GM19023 (cell line): ENCODE data around the gene TYMP.

ENCODE experiments used
- ATAC-seq: cut with Tn5 transposase; IDR thresholded peaks from one replicate; pipeline ENCODE4 v1.9.1; 2021; ENCODE audit warnings: mild to moderate bottlenecking, moderate library complexity; ENCODE audit not compliant: unreplicated experiment

TYMP gene

GRCh38 chr22:50506611-50507420, 23.0 kb downstream of the TYMP start:
- ATAC-seq: no peak

- no peak for ATAC-seq
Observed at GRCh38 chr22:50505776-50506610, 23.8 kb downstream of the TYMP start.

GRCh38 chr22:50505276-50505775, 24.5 kb downstream of the TYMP start:
- no peak for ATAC-seq

- ATAC-seq: no peak
Observed at GRCh38 chr22:50504369-50505211, 25.2 kb downstream of the TYMP start.

- ATAC-seq: no peak
Observed at GRCh38 chr22:50503475-50504145, 26.2 kb downstream of the TYMP start.

GRCh38 chr22:50502628-50503474, 27.0 kb downstream of the TYMP start:
- no peak for ATAC-seq

DNA sequence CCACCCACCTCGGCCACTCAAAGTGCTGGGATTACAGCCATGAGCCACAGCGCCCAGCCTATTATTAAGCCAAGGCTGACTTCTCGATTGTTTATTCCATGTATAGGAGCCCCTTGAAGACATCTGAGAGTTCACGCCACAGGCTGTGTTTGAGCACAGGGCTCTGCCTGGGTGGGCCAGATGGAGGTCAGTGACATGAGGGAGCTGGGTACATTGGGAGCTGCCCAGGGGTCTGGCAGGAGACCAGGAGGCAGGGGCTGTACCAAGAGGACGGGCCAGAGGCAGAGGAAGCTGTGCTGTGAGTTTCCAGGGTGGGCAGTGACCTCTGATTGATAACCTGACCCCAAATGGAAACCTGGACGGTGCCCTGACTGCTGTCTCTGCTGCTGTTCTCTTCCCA, 27.7 kb downstream of the TYMP start:
- ATAC-seq: no peak

DNA sequence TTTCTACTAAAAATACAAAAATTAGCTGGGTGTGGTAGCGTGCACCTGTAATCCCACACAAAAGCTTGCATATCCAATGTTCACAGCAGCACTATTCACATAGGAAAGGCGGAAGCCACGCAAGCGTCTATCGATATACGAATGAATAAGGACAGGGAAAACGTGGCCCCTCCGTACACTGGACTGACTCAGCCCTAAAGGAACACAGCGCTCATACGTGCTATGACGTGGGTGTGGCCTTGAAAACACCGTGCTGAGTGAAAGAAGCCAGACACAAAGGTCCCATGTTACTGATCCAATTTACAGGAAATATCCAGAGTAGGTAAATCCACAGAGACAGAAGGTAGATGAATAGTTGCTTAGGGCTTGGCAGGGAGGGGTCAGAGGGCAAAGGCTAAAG, 29.4 kb downstream of the TYMP start:
- ATAC-seq: no peak

DNA sequence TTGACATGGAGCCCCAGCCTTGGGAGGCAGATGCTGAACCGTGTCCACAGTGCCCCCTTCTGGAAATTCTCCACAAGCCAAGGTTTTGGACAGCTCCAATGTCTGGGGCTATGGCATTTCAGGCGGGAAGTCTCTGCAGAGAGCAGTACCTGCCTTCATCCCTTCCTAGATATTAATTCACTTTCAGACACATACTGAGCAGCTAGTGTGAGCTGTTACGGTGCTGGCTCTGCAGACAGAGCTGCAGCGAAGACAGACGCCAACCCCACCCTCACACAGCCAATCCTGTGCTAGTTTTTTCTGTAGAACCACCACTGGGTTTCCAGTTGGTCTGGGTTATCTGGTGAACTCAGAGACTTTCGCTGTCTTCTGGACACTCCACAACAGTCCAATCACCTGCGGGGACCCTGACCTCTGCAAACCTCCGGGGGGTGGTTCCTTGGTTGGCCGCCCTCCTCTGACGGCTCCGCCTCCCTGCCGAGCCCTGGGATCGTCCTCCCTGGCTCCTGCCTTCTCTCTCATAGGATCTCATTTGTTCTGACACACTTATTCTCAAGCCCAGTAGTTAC, 31.4 kb downstream of the TYMP start:
- ATAC-seq: no peak

GRCh38 chr22:50497093-50497492, 32.7 kb downstream of the TYMP start:
- no peak for ATAC-seq

- ATAC-seq: no peak
Observed at GRCh38 chr22:50490531-50491308, 39.1 kb downstream of the TYMP start.

DNA sequence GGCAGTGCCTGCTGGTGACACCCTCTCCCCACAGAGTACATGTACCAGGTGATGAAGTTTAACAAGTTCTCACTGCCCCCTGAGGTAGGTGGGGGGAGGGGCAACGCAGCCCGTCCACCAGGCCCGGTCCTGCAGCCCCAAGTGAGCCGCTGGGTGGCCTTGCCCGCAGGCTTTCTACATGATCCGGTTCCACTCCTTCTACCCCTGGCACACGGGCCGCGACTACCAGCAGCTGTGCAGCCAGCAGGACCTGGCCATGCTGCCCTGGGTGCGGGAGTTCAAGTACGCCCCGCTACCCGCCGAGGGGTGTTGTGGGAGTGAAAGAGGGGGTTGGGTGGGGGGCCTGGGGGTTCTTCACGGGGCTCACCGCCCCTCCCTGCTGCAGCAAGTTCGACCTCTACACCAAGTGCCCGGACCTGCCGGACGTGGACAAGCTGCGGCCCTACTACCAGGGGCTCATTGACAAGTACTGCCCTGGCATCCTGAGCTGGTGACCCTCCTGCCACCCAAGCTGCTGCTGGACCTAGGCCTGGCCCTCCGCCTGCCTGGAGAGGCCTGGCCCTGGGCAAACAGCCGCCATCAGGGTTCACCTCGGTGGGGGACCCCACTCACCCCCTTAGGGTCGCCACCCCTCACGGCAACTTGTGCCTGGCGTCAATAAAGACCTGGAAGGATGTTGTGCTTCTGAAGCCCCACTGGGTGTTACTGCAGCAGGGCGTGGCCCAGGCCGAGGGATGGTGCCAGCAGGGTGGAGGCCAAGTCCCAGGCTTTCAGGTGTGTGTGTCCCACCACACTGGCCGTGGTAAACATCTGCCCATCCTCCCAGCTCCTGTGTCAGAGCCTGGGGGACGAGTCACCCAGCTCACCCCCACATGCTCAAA, 40.2 kb downstream of the TYMP start:
- no peak for ATAC-seq

DNA sequence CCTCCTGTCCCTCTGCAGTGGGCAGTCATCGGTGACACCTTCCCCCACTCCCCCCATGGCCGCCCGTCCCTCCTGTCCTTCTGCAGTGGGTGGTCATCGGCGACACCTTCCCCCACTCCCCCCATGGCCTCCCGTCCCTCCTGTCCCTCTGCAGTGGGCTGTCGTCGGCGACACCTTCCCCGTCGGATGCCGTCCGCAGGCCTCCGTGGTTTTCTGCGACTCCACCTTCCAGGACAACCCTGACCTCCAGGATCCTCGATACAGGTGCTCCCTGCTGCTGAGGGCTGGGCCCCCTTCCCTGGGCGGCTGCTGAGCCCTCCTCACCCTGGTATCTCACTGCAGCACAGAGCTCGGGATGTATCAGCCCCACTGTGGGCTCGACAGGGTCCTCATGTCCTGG, 40.9 kb downstream of the TYMP start:
- no peak for ATAC-seq

GRCh38 chr22:50488006-50488677, 41.7 kb downstream of the TYMP start:
- ATAC-seq: no peak

DNA sequence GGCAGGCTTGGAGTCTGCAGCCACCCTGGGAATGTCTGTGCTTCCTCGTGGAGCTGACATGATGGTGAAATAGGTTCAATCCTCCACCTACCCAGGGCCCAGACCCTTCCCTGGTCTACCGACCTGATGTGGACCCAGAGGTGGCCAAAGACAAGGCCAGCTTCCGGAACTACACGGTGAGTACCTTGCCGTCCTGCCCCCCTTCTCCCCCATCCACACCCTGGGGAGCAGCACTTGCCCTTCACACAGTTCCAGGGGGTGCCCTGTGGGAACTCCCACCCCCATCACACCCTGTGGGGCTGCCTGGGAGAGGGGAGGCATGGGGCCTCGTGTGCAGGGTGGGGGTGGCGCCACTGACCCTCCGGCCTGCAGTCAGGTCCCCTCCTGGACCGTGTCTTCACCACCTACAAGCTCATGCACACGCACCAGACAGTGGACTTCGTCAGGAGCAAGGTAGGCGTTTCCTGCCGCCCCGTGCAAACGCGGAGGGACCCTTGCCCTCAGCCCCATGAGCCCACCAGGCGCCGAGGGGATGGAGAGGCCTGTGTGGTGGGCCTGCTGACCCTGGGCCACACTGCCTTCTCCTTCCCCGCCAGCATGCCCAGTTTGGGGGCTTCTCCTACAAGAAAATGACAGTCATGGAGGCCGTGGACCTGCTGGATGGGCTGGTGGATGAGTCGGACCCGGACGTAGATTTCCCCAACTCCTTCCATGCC, 42.4 kb downstream of the TYMP start:
- no peak for ATAC-seq

DNA sequence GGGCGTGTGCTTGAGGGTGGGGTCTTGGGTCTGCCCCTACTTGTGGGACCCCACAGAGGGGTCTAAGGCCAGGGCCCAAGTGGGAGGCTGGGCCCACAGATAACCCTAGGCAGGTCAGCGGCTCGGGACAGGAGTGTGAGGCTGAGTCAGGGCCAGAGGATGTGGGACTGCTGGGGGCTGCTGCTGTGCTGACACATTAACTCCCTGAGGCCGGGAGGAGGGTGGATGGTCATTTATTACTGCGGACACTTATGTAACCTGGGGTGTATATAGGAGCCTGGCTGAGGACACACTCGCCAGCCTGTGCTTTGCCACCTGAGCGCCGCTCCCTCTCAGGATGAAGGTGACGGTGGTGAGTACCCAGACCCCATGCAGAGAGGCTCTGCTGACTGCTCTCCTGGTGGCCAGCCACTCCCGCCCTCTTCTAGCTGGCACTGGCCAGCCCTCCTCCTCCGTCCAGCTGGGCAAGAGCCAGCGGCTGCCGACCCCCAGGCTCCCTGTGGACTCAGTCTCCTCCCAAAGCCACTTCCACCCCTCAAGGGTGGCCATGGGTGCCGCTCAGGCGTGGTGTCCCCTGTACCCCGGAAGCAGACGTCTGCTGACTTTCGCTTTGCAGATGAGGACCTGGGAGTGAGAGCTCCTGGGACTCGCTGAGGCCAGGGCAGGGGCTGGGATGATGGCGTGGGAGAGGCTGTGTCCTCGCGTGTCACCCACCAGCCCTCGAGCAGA, 43.1 kb downstream of the TYMP start, which contains the start of gene MIOX:
Gene MIOX (plus strand): TSS at position 299 of the 729 bp plus-strand sequence. CDS start 39 bp downstream, at position 338.
- no peak for ATAC-seq
